Erythroblast (primary cell): ENCODE results near the gene APPL2.
A peak's percentile ranks its signal among the peaks of the same experiment; 100 is the strongest.
"Not testable (repeated sequence)": the region's sequence is repeated elsewhere in the genome, so short reads cannot be mapped to it uniquely, and the experiment has no call there.

Source experiments
- DNase-seq, 2 experiments: peaks; one replicate each; lab custom pipeline; 2025; lab: John Stamatoyannopoulos, UW
- GATA1 ChIP-seq: IDR thresholded peaks from 2 replicates; pipeline ENCODE4 v1.6.1; 2011; ENCODE audit warnings: low read depth, mild to moderate bottlenecking, control low read depth, low read length, moderate library complexity
- POLR2A ChIP-seq: IDR thresholded peaks from 2 replicates; pipeline ENCODE4 v1.6.1; 2011; ENCODE audit warnings: mild to moderate bottlenecking, low read length

The APPL2 gene

DNA sequence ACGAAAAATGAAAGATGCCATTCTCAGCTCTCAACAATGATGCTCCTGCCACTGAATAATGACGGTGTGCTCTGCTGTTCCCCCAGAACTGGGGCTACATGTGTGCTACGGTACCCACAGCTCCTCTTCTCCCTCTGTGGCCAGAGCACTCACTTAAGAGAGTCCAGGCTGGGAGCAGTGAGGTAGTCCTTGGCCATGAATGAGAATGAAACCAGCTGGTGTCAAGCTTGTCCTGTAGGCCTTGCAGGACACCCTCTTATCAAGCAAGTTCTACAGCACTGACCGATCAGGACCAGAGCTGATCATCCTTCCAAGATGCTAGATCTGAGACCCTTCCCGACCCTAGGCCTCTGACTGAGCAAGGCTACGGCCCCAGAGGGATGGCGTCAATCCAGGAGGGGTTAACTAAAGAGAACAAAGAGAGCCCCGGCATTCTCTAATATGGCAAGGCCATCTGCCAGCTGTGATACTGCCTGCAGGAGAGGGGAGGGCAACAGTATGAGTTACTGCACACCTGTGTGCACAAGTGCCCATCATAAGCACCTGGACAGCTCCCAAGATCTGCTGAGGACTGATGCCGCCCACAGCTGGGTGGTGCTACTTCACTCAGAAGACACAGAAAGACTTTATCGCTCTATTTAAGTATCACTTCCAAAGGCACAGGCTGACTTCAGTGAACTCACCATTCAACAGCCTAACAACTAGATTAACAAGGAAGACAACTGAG is 30.5 kb downstream of the APPL2 start:
- TF ChIP-seq GATA1 (no peak), POLR2A (no peak)

DNA sequence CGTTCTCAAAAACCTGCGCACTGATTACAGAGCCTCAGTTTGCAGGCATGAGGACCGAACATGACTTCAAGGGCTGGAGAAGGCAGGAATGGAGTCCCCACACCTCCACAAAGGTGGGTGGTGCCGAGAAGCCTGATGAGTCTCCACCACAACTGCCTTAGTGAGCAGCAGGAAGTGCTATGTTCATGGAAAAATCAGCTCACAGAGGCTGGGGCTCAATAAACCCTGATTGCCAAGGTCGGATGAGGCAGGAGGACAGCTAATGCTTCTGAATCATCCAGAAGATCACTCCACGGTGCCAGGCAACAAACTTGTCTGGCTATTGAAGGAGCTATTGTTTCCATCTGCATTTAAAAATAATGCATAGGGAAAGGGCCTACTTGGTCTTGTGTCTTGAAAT is 31.1 kb downstream of the APPL2 start:
- no peak for TF ChIP-seq GATA1
- DNase-seq: no peak

More for the DNA sequence above, 30.5 kb downstream of the APPL2 start:
- no peak for DNase-seq

DNA sequence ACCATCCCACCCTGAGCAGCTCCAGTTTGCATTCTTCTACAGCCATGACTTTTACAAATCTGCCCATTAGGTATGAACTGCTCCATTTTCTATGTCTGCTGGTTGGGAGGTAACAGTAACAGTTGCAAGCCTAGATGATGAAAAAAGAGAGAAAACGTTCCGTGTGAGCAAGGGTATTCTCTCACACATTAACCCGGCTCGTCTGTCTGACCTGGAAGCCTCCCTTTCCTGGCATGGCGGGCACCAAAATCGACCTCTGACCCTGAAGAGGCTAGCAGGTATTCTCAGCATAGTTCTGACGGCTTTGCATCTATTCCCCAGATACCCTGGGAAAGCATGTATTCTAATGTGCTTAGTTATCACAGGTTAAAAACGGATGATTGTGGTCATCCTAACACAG is 31.8 kb downstream of the APPL2 start:
- TF ChIP-seq POLR2A: no peak
- TF ChIP-seq GATA1: no peak
- no peak for DNase-seq

DNA sequence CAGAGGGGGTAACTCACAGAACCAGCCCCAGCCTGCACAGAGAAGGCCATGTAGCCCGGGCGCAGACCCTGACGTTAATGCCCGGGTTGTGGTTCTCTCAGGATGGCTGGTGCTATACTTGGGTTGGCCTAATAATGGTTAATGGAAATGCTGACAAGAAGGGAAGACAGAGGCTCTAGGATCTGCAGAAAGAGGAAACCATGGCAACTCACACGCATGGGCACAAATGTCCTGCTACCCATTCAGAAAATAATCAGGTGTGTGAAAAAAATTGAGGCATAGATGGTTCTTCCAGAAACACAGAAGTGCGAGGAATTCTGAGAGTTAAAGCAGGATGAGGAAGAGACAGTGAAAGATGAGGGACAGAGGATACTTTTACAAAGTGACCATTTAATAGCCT is 33.8 kb downstream of the APPL2 start:
- TF ChIP-seq GATA1 (no peak), POLR2A (no peak)
- no peak for DNase-seq

DNA sequence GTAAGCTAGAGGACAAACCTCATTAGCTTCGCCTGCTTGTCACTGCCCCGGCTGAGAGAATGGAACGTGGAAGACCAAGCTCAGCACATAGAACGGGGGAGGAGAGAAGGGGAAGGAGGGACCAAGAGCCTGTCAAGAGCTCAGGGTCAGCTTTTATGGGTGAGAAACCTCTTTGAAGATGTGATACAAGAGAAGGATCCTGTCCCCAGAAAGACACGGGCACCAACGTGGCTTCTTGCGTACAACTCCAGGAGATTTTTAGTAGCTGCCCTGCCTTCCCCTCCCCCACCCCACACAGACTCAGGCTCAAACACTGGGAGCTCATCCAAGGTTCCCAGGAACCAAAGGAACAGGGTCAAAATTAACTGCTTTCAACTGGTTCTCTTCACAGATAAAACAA is 34.7 kb downstream of the APPL2 start:
- no peak for TF ChIP-seq GATA1
- no peak for TF ChIP-seq POLR2A
- DNase-seq: no peak

DNA sequence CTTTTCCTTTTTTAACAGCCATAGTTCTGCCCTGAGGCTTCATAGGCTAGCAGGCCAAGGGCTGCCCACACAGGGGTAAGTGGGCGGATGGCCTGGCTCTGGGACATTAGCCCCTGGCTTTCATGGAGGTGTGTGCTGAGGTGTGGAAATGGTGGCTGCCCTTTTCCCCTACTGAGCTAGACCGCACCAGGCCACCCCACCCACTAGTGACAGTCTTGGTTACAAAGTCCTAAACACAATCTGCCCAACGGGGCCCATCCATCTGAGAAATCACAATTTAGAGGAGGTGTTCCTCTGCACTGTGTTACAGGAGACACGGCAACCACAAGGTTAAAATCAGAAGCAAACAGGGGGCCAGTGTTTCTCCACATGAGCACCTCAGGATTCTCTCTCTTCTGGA is 35.6 kb downstream of the APPL2 start:
- DNase-seq: no peak
- TF ChIP-seq POLR2A (no peak), GATA1 (no peak)

DNA sequence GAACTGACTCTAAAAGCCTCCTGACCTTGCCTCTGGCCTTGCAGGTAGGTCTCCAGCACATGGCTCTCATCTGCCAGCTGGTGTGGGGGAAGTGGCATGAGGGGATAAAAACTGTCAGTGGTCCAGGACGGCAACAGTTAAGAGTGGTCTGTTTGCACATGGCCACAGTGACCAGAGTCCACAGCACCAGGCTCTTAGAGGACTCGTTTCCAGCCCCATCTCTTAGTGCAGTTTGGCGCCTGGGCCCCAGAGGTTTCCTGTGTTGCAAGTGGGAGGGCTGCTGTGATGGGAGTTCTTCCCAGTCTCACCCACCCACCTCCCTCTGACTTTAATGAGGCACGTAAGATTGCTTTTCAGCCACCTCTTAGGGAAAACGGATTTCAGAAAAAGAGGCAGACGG is 37.0 kb downstream of the APPL2 start:
- DNase-seq: no peak
- no peak for TF ChIP-seq POLR2A
- no peak for TF ChIP-seq GATA1

DNA sequence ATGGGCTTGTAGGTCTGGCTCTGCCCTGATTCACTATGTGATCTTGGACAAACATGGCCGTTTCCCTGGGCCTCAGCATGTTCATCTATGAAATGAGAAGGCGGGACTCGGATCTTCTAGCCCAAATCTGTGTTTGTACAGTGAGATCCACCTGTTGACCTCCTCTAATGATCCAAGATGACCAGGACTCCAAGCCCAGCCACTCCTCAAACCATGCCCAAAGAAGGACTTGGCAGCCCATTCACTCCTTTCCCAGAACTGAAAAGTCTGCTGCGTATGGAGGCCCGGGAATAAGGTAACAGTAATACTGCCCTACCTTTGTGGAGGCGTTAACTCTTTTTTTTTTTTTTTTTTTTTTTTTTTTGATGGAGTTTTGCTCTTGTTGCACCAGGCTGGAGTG is 39.9 kb downstream of the APPL2 start:
- TF ChIP-seq POLR2A: no peak
- no peak for TF ChIP-seq GATA1
- no peak for DNase-seq

DNA sequence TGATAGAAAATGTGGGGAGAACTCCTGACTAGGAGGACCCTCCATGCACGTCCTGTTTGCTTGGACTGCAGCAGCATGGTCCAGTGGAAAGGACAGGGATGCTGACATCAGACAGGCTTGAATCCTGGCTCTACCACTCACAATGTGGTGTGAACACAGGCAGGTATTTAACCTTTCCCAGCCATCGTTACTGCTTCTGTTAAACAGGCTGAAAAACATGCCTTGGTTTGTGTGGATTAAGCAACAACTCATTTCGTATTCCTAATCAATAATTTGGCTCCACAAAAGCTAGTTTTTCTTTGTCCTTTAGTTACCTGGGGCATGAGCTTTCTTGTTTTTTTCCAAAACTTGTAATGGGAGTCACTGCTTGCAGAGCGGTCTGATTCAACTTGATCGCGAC is 41.0 kb downstream of the APPL2 start:
- DNase-seq: no peak
- TF ChIP-seq POLR2A (no peak), GATA1 (no peak)

DNA sequence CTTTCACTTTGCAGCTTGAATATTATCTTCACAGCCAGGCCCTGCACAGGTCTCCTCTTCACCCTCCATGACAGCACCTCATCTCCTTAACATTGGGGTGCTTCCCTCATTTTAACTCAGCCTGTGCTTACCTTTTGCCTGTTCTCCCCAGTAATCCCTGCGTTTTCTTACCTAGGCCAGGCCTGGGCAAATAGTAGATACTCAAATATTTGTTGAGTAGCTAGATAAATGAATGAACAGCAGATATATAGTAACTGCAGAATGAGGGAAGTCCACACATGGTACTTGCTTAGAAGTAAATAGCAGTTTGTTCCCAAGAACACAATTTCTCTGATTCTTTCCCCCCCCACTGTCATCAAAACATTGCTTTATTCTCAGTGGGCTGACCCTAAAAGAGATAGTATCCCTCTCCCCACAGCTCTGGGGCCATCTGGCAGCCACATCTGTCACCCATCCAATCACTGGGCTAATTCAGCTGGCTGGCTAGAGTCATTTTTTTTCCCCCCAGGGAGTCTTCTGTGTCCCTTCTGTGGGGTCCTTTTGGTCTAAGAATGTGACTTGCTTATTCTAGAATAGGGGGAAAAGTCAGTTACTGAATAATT is 43.2 kb downstream of the APPL2 start:
- no peak for DNase-seq
- TF ChIP-seq GATA1: no peak
- no peak for TF ChIP-seq POLR2A

DNA sequence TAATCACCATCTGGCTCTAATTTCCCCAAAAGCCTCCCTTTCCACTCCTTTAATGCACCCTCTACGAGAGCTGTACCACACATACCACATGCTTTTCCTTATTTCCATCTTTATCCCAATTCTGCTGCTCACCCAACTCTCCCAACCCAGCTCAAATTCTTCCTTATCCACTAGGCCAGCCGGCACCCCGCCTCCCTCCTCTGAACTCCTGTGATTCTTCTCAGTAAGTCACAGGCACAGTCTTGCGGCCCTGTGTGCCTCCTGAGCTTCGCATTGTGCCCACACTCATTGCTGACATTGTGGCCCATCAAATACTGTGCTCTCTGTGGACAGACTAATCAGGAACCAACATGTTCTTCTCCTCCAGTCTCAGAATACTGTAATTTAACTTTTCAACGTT is 45.4 kb downstream of the APPL2 start:
- DNase-seq: no peak
- TF ChIP-seq POLR2A (no peak), GATA1 (no peak)

DNA sequence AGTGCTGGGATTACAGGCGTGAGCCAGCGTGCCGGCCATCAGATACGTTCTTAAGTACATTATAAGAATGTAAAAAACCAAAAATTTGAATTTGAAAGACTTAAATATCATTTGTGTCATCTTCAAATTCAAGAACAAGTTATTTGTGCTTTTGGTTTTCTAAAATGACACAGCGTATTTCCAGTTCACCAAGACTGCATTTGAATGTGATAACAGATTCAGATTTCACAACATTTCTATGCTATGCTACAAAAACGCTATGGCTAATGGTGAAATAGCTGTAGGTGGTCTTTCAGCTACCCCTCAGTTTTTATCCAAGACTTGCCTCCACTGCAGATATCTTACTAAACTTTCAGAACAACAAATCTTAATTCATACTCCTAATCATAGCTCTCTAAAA is 46.7 kb downstream of the APPL2 start:
- no peak for TF ChIP-seq GATA1
- DNase-seq: peak in 1 of 2 experiments; percentile 10

DNA sequence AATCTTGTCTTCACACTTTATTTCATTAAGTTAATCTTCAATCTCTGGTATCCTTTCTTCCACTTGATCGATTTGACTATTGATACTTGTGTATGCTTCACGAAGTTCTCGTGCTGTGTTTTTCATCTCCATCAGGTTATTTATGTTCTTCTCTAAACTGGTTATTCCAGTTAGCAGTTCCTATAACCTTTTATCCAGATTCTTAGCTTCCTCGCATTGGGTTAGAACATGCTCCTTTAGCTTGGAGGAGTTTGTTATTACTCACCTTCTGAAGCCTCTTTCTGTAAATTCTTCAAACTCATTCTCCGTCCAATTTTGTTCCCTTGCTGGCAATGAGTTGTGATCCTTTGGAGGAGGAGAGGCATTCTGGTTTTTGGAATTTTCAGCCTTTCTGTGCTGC is 52.0 kb downstream of the APPL2 start:
- not testable (repeated sequence) for DNase-seq

DNA sequence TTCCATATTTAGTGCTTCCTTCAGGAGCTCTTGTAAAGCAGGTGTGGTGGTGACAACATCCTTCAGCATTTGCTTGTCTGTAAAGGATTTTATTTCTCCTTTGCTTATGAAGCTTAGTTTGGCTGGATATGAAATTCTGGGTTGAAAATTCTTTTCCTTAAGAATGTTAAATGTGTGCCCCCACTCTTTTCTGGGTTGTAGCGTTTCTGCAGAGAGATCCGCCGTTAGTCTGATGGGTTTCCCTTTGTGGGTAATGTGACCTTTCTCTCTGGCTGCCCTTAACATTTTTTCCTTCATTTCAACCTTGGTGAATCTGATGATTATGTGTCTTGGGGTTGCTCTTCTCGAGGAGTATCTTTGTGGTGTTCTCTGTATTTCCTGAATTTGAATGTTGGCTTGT is 52.6 kb downstream of the APPL2 start:
- not testable (repeated sequence) for DNase-seq

DNA sequence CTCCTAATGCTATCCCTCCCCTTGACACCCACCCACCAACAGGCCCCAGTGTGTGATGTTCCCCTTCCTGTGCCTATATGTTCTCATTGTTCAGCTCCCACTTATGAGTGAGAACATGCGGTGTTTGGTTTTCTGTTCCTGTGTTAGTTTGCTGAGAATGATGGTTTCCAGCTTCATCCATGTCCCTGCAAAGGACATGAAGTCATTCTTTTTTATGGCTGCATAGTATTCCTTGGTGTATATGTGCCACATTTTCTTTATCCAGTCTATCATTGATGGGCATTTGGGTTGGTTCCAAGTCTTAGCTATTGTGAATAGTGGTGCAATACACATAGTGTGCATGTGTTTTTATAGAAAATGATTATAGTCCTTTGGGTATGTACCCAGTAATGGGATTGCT is 56.9 kb downstream of the APPL2 start:
- not testable (repeated sequence) for DNase-seq

DNA sequence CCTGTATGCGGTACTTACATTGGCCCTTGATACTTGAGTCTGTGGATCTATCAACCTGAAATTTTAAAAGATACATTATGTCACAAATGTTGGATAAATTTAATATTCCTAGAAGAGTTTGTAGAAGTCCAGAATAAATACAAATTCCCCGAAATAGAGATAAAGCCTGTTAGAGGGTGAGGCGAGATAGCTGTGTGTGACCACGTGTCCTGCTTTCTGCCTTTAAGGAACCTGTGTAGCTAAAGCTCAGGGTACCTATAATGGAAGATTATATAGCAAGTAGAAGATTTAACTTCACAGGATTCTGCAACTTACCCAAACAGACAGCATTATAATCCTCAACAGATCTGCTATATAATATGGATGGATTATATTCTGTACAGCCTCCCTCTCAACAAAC is 58.8 kb downstream of the APPL2 start:
- peak; percentile 32 to 43 for DNase-seq
- no peak for TF ChIP-seq GATA1
